ENCODE data around the gene PTPRT.

GRCh38 chr20:42735539-42735938 is 454.2 kb downstream of the PTPRT start:
- TF ChIP-seq CTCF (IDR thresholded peaks at IDR 0.05) (no peak), POLR2AphosphoS5 (IDR thresholded peaks at IDR 0.05; ENCODE audit: insufficient read depth in 1 of 2, low read depth in 1 of 2) (no peak), POLR2A (IDR thresholded peaks at IDR 0.05) (no peak)
